HG03280 (cell line): ENCODE results near the gene EZH1.
"Not testable (repeated sequence)": the region's sequence is repeated elsewhere in the genome, so short reads cannot be mapped to it uniquely, and the experiment has no call there.

ENCODE experiments used
- ATAC-seq: cut with Tn5 transposase; IDR thresholded peaks from one replicate; pipeline ENCODE4 v1.9.1; 2021; ENCODE audit warnings: mild to moderate bottlenecking, moderate library complexity; ENCODE audit not compliant: unreplicated experiment

The EZH1 gene

GRCh38 chr17:42673266-42673884 lies 71.5 kb downstream of the EZH1 start:
- no peak for ATAC-seq

DNA sequence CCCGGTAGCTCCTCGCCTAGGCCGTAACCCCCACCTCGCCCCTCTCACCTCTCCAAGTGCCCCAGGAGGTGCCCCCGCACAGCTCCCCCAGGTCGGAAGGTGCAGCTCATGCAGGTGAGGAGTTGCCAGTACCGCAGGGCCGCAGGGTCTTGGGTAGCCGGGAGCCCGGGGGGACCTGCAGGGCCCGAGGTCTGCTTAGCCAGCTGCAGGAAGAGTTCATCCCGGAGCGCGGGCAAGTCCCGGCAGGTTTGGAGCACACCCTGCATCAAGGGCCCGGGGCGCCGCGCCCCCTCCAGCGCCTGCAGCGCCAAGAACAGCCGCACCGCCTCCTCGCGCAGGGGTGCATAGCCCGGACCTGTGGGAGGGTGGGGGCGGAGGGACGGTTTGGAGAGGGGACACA lies 72.8 kb downstream of the EZH1 start:
- ATAC-seq, result no peak

DNA sequence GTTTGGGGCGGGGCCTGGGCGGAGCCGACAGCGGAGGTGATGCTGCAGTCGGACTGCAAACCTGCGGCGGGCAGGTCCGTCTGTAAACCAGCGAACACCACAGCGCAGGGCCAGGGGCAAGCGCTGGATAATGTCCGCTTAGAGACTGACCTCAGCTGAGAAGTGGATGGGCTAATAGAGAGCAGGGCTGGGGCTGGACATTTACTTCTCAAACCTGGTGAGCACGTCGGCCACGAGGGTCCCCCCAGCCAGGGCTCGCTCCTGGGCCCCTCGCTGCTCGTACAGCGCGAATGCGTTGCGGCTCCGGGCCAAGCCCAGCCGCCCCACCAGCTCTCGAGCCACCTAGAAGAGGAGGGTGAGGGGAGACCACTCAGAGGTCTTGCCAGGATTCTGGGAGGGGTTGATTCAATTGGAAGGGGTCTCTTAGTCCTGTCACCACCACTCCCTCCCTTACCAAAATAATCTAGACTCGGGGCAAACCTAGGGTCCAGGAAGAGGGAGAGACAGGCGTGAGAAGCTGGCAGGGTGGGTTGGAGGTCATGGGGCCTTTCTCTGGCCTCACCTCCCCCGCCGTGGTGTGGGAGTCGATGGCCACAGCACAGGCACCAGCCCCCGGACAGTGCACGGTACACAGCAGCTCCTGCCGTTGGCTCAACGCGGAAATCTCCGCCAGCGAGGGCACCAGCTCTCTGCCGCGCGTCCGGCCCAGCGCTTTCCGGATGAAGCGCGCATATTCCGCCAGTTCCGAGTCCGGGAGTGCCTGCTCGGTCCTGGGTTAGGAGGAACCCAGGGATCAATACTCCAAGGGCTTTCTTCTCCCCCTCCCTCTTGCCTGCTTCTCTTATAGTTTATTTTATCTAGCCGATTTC lies 73.8 kb downstream of the EZH1 start:
- ATAC-seq, result no peak

DNA sequence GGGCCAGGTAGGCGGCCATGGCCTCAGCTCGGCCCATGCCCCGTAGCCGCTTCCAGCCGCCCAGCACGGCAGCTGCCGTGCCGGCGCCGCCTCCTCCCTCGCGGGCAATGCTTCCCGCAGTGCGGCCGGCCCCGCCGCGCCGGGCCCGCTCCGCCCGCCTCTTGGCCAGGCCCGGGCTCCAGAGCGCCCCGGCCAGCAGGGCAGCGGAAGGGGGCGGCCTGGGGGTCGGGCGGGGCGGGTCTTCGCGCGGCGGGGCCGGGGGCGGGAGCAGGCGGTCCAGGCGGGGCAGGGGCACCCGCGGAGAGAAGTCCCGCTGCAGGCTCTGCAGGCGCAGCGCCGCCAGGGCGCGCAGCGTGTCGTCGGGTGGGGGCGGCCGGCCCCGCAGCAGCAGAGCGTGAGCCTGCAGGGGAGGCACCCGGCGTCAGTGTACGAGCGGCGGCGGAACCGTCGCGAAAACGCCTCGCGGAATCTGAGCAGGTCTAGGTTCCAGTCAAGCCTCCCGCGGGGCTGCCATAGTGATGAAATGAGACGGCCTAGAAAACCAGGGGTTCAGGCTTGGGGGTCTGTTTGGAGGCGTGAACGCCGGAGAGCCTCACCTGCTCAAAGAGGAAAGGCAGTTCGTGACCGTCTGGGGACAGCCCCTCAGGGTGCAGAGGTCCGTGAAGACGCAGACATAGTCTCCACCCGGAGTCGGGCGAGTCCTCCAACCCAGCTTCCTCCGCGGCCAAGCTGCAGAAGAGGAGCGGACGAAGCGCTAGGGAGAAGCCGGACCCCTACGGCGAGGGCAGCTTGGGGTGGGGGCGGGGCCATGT lies 74.7 kb downstream of the EZH1 start:
- ATAC-seq, result no peak

- ATAC-seq, result no peak
Observed at GRCh38 chr17:42669705-42669976, 75.2 kb downstream of the EZH1 start.

GRCh38 chr17:42667088-42667951 lies 77.5 kb downstream of the EZH1 start:
- ATAC-seq, result no peak

DNA sequence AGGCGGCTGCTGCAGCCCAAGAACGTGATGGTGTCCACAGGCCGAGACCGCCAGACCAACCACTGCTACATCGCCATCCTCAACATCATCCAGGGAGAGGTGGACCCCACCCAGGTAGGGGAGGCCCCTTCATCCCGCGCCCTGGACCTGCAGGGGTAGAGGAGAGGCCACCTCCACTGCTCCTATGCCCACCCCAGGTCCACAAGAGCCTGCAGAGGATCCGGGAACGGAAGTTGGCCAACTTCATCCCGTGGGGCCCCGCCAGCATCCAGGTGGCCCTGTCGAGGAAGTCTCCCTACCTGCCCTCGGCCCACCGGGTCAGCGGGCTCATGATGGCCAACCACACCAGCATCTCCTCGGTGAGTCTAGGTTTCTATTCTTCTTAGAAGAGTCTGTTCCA lies 78.7 kb downstream of the EZH1 start:
- not testable (repeated sequence) for ATAC-seq

GRCh38 chr17:42665581-42666001 lies 79.2 kb downstream of the EZH1 start:
- no peak for ATAC-seq

DNA sequence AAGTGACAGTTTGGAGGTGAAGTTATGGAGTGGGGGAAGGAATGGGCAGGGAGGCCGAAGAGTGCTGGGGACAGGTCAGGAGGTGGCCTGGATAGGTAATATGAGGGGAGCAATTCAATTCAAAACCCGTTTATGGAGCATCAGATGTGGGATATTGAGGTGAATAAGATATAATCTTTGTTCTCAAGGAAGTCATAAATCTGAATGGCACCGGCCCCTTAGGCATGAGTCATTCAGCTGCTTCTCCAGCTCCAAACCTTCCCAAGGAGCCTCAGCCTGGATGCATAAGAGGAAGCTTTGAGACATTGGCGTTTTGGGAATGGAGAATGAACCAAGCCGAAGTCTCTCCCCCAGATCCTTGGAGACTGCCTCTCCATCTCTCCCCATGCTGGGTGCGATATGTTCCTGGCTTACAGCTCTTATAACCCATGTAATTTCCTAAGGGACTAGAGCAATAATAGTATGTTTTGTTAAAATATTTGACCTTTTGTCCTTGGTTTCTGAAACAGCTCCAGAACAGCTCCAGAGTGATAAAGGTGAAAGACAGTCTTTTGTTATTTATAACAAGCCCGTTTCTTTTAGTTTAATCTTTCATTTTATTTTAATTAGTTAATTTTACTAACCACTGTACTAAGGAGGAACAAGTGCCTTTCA lies 84.0 kb downstream of the EZH1 start:
- no peak for ATAC-seq

- not testable (repeated sequence) for ATAC-seq
Observed at GRCh38 chr17:42659932-42660274, 84.9 kb downstream of the EZH1 start.

GRCh38 chr17:42659079-42659931 lies 85.5 kb downstream of the EZH1 start, which contains the start of gene TUBG2:
TUBG2 (plus strand) TSS chr17:42659284; CDS start chr17:42659504, 220 bp downstream.
- ATAC-seq, result peak; percentile 62

- ATAC-seq, result no peak
Observed at GRCh38 chr17:42657824-42658588, 86.8 kb downstream of the EZH1 start.

GRCh38 chr17:42655528-42655927 lies 89.3 kb downstream of the EZH1 start:
- no peak for ATAC-seq

DNA sequence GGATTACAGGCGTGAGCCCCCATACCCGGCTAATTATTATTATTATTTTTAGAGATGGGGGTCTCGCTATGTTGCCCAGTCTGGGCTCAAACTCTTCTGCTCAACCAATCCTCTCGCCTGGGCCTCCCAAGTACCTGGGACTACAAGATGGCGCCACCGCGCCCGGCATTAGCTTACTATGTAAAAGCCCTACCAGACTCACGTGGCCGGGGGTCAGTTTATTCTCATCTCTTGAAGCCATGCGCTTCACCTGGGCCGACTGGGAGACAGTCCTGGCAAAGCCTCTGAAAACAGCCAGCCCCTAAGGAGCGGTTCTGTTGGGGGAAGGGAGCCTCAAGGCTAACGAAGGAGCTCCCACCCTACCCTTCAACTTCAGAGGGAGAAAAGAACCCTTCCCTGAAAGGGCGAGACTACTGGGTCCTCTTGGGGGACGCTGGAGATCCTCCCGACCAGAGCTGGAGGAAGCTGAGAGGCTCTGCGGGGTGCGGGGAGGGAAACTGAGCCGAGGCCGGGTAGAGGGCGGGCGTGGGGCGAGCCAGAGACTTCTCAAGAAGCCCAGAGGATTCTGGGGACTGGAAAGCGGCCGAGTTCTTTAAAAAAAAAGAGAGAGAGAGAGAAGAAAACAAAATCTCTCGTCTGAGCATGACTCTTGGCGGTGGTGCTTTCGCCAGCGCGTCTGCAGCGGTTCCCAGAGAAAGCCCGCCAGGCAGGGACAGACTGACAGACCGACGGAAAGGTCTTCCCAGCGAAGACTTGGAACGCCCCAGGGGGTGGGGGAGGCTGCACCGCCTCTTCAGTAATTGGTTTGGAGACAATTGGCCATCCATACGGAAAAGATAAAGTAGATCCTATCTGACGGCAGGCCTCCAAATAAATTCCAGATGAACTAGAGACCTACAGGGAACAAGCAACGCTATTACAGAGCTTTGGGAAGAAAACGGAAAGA lies 91.4 kb downstream of the EZH1 start:
- ATAC-seq, result no peak

GRCh38 chr17:42651392-42651791 lies 93.4 kb downstream of the EZH1 start:
- no peak for ATAC-seq
